Endothelial cell of umbilical vein (primary cell): Measurements from ENCODE around the gene MNT. TPM values are rescaled to one million over a fixed set of nuclear protein-coding genes. Genes with fewer than 3 reads are reported as not detected.

Experiments used
- BruUV-seq: library from RNA; stranded (reverse); fragments of 400-500 nt; replicated peaks from 2 replicates; lab custom pipeline; 2021; lab: Mats Ljungman, UMichigan
- CTCF ChIA-PET: fragments of 300-600, 350-600 bp; sonication (Branson Sonifier 250); formaldehyde crosslinking; loops from one replicate; lab custom pipeline; 2021; ENCODE audit warnings: antibody characterized with exemption, inconsistent platforms; lab: Charles Lee
- POLR2A ChIA-PET: fragments of 300-600, 350-600 bp; sonication (Branson Sonifier 250); formaldehyde crosslinking; loops from one replicate; lab custom pipeline; 2021; ENCODE audit warnings: antibody characterized with exemption, inconsistent platforms; lab: Charles Lee
- DNase-seq: peaks from one replicate; pipeline ENCODE4 v3.0.0-alpha.2; 2011; ENCODE audit warnings: low read depth, low spot score
- FAIRE-seq: peaks from 2 replicates; lab custom pipeline; 2011; peaks lifted over from hg19 to GRCh38; lab: Jason Lieb, UNC
- H2AFZ ChIP-seq: 2 replicates; pipeline ENCODE4 v1.6.0; 2012; ENCODE audit warnings: low read depth, low read length, control low read depth, inconsistent platforms
- H3K27ac ChIP-seq: 2 replicates; pipeline ENCODE4 v1.5.1; 2011; ENCODE audit warnings: low read depth, mild to moderate bottlenecking, control low read depth, low read length, moderate library complexity; ENCODE audit not compliant: insufficient read depth
- H3K27me3 ChIP-seq, 2 experiments: 2 replicates each; pipeline versions ENCODE4 v1.6.0 to v1.6.1; 2011; ENCODE audit warnings: low read length in 2 of 2, mixed read lengths in 1 of 2; ENCODE audit not compliant: control insufficient read depth in 2 of 2, insufficient read depth in 2 of 2
- H3K36me3 ChIP-seq, 2 experiments: 2 replicates in 1 of 2; 3 replicates in 1 of 2; pipeline ENCODE4 v1.5.1; 2011; ENCODE audit warnings: low read length in 2 of 2, mild to moderate bottlenecking in 1 of 2, moderate library complexity in 1 of 2; ENCODE audit not compliant: control insufficient read depth in 2 of 2, insufficient read depth in 2 of 2; ENCODE audit errors: extremely low read depth in 1 of 2
- H3K4me1 ChIP-seq: 3 replicates; pipeline ENCODE4 v1.5.1; 2011; ENCODE audit warnings: mild to moderate bottlenecking, low read length; ENCODE audit not compliant: control insufficient read depth, insufficient read depth; ENCODE audit errors: extremely low read depth
- H3K4me2 ChIP-seq: 2 replicates; pipeline ENCODE4 v1.6.1; 2011; ENCODE audit warnings: low read length, control low read depth, mixed read lengths; ENCODE audit not compliant: insufficient read depth
- H3K4me3 ChIP-seq, 3 experiments: fragments of 200-600 bp in 1 of 3; sonication (generic), shearing (Covaris generic) in 1 of 3; replicated peaks in 1 of 3; 2 replicates each; pipeline ENCODE4 v1.5.1; 2011 to 2016; ENCODE audit warnings: control low read depth in 3 of 3, low read length in 3 of 3, mild to moderate bottlenecking in 2 of 3, inconsistent platforms in 1 of 3, low read depth in 1 of 3, moderate library complexity in 1 of 3; ENCODE audit not compliant: insufficient read depth in 1 of 3
- H3K79me2 ChIP-seq: 2 replicates; pipeline ENCODE4 v1.6.0; 2012; ENCODE audit warnings: low read length, inconsistent platforms; ENCODE audit not compliant: control insufficient read depth, insufficient read depth
- H3K9ac ChIP-seq: replicated peaks from 2 replicates; pipeline ENCODE3; 2011; ENCODE audit warnings: low read length, control low read depth; ENCODE audit not compliant: insufficient read depth; ENCODE audit errors: extremely low read depth
- H3K9me1 ChIP-seq: replicated peaks from 3 replicates; pipeline ENCODE4 v1.6.0; 2011; ENCODE audit warnings: mild to moderate bottlenecking, low read length; ENCODE audit not compliant: control insufficient read depth, insufficient read depth; ENCODE audit errors: extremely low read depth
- H3K9me3 ChIP-seq: replicated peaks from 2 replicates; pipeline ENCODE4 v1.5.1; 2012; ENCODE audit warnings: low read length, inconsistent platforms; ENCODE audit not compliant: control insufficient read depth, insufficient read depth
- H4K20me1 ChIP-seq: replicated peaks from 2 replicates; pipeline ENCODE3; 2011; ENCODE audit warnings: mild to moderate bottlenecking, low read length; ENCODE audit not compliant: control insufficient read depth, insufficient read depth; ENCODE audit errors: extremely low read depth
- FOS ChIP-seq: IDR thresholded peaks from 2 replicates; pipeline ENCODE4 v1.6.1; 2011; ENCODE audit warnings: mild to moderate bottlenecking, low read length, moderate library complexity, borderline replicate concordance; ENCODE audit not compliant: insufficient read depth
- GATA2 ChIP-seq: IDR thresholded peaks from 2 replicates; pipeline ENCODE4 v1.7.0; 2011; ENCODE audit warnings: low read depth, mild to moderate bottlenecking, moderate library complexity, mixed read lengths, low read length; ENCODE audit not compliant: insufficient read length, insufficient read depth
- MAX ChIP-seq: IDR thresholded peaks from 2 replicates; pipeline ENCODE4 v1.6.1; 2011; ENCODE audit not compliant: insufficient read depth, insufficient read length
- dilution Hi-C: fragments of 300-500 bp; cut with MboI; formaldehyde crosslinking; loops from one replicate; pipeline ENCODE4 v1.15.0; 2019; ENCODE audit warnings: low sequenced_read_pairs; ENCODE audit not compliant: extremely low pct_ligation_motif_present
- intact Hi-C: fragments of 100-400 bp; cut with micrococcal nuclease; formaldehyde crosslinking; loops from one replicate; pipeline ENCODE4 v1.10.0; 2022
- polyA plus RNA-seq, 4 experiments: library from polyadenylated mRNA; depleted of rRNA in 3 of 4; stranded (reverse) in 3 of 4; unstranded in 1 of 4; fragments of >200 nt; gene quantifications; 2 replicates each; pipeline versions ENCODE4 v1.2.1 to v1.2.3, GENCODE V29; 2011 to 2012; ENCODE audit warnings: missing spikeins in 1 of 4
- total RNA-seq: library from RNA; stranded (reverse); gene quantifications from 2 replicates; pipeline ENCODE4 v1.2.3, GENCODE V29; 2021
- TF ChIP-seq, protein P1 (sequence below), 2 donors: IDR thresholded peaks; 1 replicate in 1 of 2; 2 replicates in 1 of 2; pipeline ENCODE4 v1.5.1; 2011; ENCODE audit warnings: low read length in 2 of 2, mild to moderate bottlenecking in 2 of 2, moderate library complexity in 2 of 2, control low read depth in 1 of 2, inconsistent platforms in 1 of 2, low read depth in 1 of 2; ENCODE audit not compliant: insufficient read depth in 1 of 2; ENCODE audit errors: extremely low read depth in 1 of 2

The MNT gene
- total and polyA plus RNA-seq, 2 donors (not counting 3 experiments of a cell fraction or from before 2014, with no cell fraction given) = 4.1 to 21.6 TPM

- no peaks in the 10 kb centered on the region for H3K9me3 ChIP-seq
- no peak overlapping the region for H3K4me2 ChIP-seq
- POLR2A ChIA-PET = no interaction called here
- H3K36me3 ChIP-seq = peaks cover 0 to 22% of the 10 kb centered on the region in 2 experiments
- TF ChIP-seq, protein P1, sequence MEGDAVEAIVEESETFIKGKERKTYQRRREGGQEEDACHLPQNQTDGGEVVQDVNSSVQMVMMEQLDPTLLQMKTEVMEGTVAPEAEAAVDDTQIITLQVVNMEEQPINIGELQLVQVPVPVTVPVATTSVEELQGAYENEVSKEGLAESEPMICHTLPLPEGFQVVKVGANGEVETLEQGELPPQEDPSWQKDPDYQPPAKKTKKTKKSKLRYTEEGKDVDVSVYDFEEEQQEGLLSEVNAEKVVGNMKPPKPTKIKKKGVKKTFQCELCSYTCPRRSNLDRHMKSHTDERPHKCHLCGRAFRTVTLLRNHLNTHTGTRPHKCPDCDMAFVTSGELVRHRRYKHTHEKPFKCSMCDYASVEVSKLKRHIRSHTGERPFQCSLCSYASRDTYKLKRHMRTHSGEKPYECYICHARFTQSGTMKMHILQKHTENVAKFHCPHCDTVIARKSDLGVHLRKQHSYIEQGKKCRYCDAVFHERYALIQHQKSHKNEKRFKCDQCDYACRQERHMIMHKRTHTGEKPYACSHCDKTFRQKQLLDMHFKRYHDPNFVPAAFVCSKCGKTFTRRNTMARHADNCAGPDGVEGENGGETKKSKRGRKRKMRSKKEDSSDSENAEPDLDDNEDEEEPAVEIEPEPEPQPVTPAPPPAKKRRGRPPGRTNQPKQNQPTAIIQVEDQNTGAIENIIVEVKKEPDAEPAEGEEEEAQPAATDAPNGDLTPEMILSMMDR (IDR thresholded peaks at IDR 0.05; ENCODE audit: extremely low read depth in 1 of 2, insufficient read depth in 1 of 2, low read depth in 1 of 2, low read length in 2 of 2) = no peak
- no peak for TF ChIP-seq GATA2
- no peak for TF ChIP-seq MAX
- TF ChIP-seq FOS = no peak
- DNase-seq (no peak), FAIRE-seq (no peak)
- H3K9ac ChIP-seq = no peak overlapping the region
- H3K79me2 ChIP-seq = no peaks in the 10 kb centered on the region
- H3K27me3 ChIP-seq = no peaks in the 10 kb centered on the region
- no TSS peak for BruUV-seq
- H3K4me1 ChIP-seq = peaks cover 6% of the 10 kb centered on the region
- intact Hi-C loops (no loop called here), dilution Hi-C loops (no loop called here)
- H3K27ac ChIP-seq = no peak overlapping the region
- H3K9me1 ChIP-seq = no peaks in the 10 kb centered on the region
- H4K20me1 ChIP-seq = no peaks in the 10 kb centered on the region
- no peak overlapping the region for H2AFZ ChIP-seq
- H3K4me3 ChIP-seq = no peak overlapping the region
- CTCF ChIA-PET = interaction anchor here (0.8 to 6.4 kb wide), 2 partner anchors 11 to 35 kb away, joined by 3 to 47 read pairs; no protein-coding TSS in a partner anchor
These were observed 28.7 kb downstream of the MNT start for GRCh38 chr17:2372180-2372579.
